ENCODE results near the gene CCDC60.

- no peak for TF ChIP-seq EZH2phosphoT487 (IDR thresholded peaks at IDR 0.05; ENCODE audit: low read depth)
- peak; percentile 34 for TF ChIP-seq CTCF (IDR thresholded peaks at IDR 0.05; ENCODE audit: low read depth, low read length)
Observed at GRCh38 chr12:119328111-119328510, 6.4 kb upstream of the CCDC60 start.
